ENCODE measurements around the gene CDK3. TPM values are rescaled to one million over a fixed set of nuclear protein-coding genes. Genes with fewer than 3 reads are reported as not detected.

Gene CDK3
- total and polyA plus RNA-seq, 2 donors (not counting 1 experiment from before 2014, with no cell fraction given) = 15.0 to 20.5 TPM

DNA sequence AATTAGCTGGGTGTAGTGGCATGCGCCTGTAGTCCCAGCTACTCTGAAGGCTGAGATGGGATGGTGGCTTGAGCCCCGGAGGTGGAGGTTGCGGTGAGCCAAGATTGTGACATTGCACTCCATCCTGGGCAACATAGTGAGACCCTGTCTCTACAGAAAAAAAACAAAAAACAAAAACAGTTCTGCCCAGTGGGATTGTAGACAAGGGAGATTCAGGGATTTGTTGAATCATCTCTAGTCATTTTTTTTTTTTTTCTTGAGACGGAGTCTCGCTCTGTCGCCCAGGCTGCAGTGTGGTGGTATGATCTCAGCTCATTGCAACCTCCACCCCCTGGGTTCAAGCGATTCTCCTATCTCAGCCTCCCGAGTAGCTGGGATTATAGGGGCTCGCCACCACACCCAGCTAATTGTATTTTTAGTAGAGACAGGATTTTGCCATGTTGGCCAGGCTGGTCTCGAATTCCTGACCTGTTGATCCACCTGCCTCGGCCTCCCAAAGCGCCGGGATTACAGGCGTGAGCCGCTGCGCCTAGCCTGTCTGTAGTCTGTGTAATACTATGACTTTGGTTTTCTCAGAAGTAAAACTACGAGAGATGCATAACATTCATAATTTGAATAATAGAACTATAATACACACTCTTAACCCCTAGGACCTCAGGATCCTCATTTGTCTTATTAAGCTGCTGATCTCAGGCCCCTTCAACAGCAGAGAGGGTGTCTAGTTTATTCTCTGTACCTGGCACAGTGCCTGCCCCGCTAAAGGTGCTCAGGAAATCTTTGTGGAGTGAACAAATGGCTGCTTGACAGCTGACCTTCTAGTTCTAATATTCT is 20.3 kb upstream of the CDK3 start:
- no peaks in the 10 kb centered on the region for H3K27me3 Mint-ChIP-seq
- Histone ChIP-seq H4K20me1 (ENCODE audit: control insufficient read depth, insufficient read depth, low read length, poor library complexity, severe bottlenecking) (no peaks in the 10 kb centered on the region), H3K4me2 (replicated peaks; ENCODE audit: low read depth, low read length, poor library complexity, severe bottlenecking) (peak overlapping the region; percentile 85), H3K79me2 (ENCODE audit: control insufficient read depth, insufficient read depth, low read length) (peaks cover 36% of the 10 kb centered on the region), H3K9me3 (ENCODE audit: control extremely low read depth in 1 of 3, control insufficient read depth in 2 of 3, insufficient read depth in 1 of 3, low read length in 2 of 3) (no peaks in the 10 kb centered on the region), H3K4me3 (ENCODE audit: control extremely low read depth in 1 of 5, extremely low read depth in 1 of 5, insufficient read depth in 1 of 5, low read depth in 2 of 5, low read length in 4 of 5) (peak overlapping the region; percentile 67 to 100 (median 86)), H3K27me3 (replicated peaks in 1 of 4; ENCODE audit: control extremely low read depth in 1 of 4, control insufficient read depth in 3 of 4, insufficient read depth in 4 of 4, low read length in 3 of 4) (no peaks in the 10 kb centered on the region), H2AFZ (ENCODE audit: insufficient read depth, low read depth, low read length, poor library complexity, severe bottlenecking) (peak overlapping the region; percentile 91), H3K9ac (ENCODE audit: low read length) (peak overlapping the region; percentile 99), H3K27ac (ENCODE audit: low read length in 2 of 2) (peak overlapping the region; percentile 92 to 97), H3K4me1 (ENCODE audit: control insufficient read depth in 2 of 2, insufficient read depth in 2 of 2, low read length in 2 of 2) (peaks cover 9 to 19% of the 10 kb centered on the region in 2 donors), H3K36me3 (replicated peaks in 1 of 2; ENCODE audit: control extremely low read depth in 1 of 2, control insufficient read depth in 1 of 2, extremely low read depth in 1 of 2, insufficient read depth in 2 of 2, low read length in 1 of 2) (no peaks in the 10 kb centered on the region)
- ChIA-PET POLR2A (interaction anchor here (0.6 to 1.2 kb wide), 6 partner anchors 12 to 534 kb away, joined by 3 to 12 read pairs (median 4); partner anchors contain the start of gene WBP2), CTCF (interaction anchor here (1.0 kb wide), 1 partner anchor 36 kb away, joined by 3 read pairs; no protein-coding TSS in a partner anchor)
- intact Hi-C loops (cut with micrococcal nuclease) = no loop called here
- H3K4me1 Mint-ChIP-seq = peaks cover 40% of the 10 kb centered on the region
- no peak for TF ChIP-seq CTCF (IDR thresholded peaks at IDR 0.05)
- no peak for TF ChIP-seq EZH2 (IDR thresholded peaks at IDR 0.05; ENCODE audit: borderline replicate concordance, insufficient read depth, low read depth, low read length, poor library complexity, severe bottlenecking)
- peak overlapping the region; percentile 98 for H3K27ac Mint-ChIP-seq
- H3K4me3 Mint-ChIP-seq = peak overlapping the region; percentile 94
- ATAC-seq (ENCODE audit: low read depth) (no peak), DNase-seq (no peak)
- no peaks in the 10 kb centered on the region for H3K9me3 Mint-ChIP-seq (ENCODE audit: insufficient read depth)
- WGBS (ENCODE audit: insufficient coverage) = 96% methylated on average over 3 of the region's 18 CpGs
